K562 (cell line): Measurements from ENCODE around the gene DDC. TPM values are rescaled to one million over a fixed set of nuclear protein-coding genes. Genes with fewer than 3 reads are reported as not detected.

Source experiments
- ARID1B ChIP-seq: fragments of 450-650 bp; IDR thresholded peaks from 2 replicates; pipeline ENCODE4 v1.6.1; 2016; ENCODE audit warnings: antibody characterized with exemption, mild to moderate bottlenecking, inconsistent platforms
- BCOR ChIP-seq: fragments of 450-650 bp; IDR thresholded peaks from 2 replicates; pipeline ENCODE4 v1.6.1; 2016
- CREM ChIP-seq: IDR thresholded peaks from 2 replicates; pipeline ENCODE4 v1.6.1; 2014; ENCODE audit warnings: antibody characterized with exemption, low read depth
- ETV1 ChIP-seq: fragments of 450-650 bp; conservative IDR thresholded peaks from 2 replicates; pipeline ENCODE4 v1.6.1; 2016; ENCODE audit warnings: missing genetic modification characterization, control low read depth, low read depth, missing compliant biosample characterization
- GABPA ChIP-seq: fragments of 200-800 bp; sonication (Bioruptor generic); conservative IDR thresholded peaks from 2 replicates; pipeline ENCODE4 v1.6.1; 2016; ENCODE audit warnings: low read depth, missing genetic modification characterization, missing compliant biosample characterization
- HMG20A ChIP-seq: fragments of 450-650 bp; formaldehyde crosslinking; conservative IDR thresholded peaks from 2 replicates; pipeline ENCODE4 v1.4.0; 2020; ENCODE audit warnings: mild to moderate bottlenecking, mixed read lengths
- MBD2 ChIP-seq: sonication (generic); IDR thresholded peaks from 2 replicates; pipeline ENCODE4 v1.6.1; 2016; ENCODE audit warnings: low read depth, borderline replicate concordance
- MYC ChIP-seq, 2 experiments: fragments of 250-450 bp in 1 of 2; sonication (Bioruptor Pico) in 1 of 2; IDR thresholded peaks; 2 replicates each; pipeline versions ENCODE4 v1.5.1 to v1.6.1; 2012 to 2021; ENCODE audit warnings: low read depth in 2 of 2, borderline replicate concordance in 1 of 2, improper control_type of control experiment in 1 of 2, low read length in 1 of 2, mild to moderate bottlenecking in 1 of 2, moderate library complexity in 1 of 2
- NR2C1 ChIP-seq, 2 experiments: fragments of 450-650 bp; IDR thresholded peaks; 2 replicates each; pipeline ENCODE4 v1.6.1; 2017; ENCODE audit warnings: mild to moderate bottlenecking in 2 of 2, antibody characterized with exemption in 1 of 2, inconsistent platforms in 1 of 2, missing compliant biosample characterization in 1 of 2, missing genetic modification characterization in 1 of 2
- PHB2 ChIP-seq: fragments of 450-650 bp; IDR thresholded peaks from 2 replicates; pipeline ENCODE4 v1.6.1; 2017; ENCODE audit warnings: low read depth
- SMAD3 ChIP-seq: fragments of 450-650 bp; formaldehyde crosslinking; conservative IDR thresholded peaks from 2 replicates; pipeline ENCODE4 v1.4.0; 2020; ENCODE audit warnings: mild to moderate bottlenecking
- STAT5A ChIP-seq: IDR thresholded peaks from 2 replicates; pipeline ENCODE4 v1.6.1; 2012; ENCODE audit warnings: low read length, inconsistent platforms, borderline replicate concordance
- ZNF197 ChIP-seq: fragments of 200-800 bp; sonication (Bioruptor generic); IDR thresholded peaks from 2 replicates; pipeline ENCODE4 v1.6.1; 2016; ENCODE audit warnings: low read depth, missing genetic modification characterization, missing compliant biosample characterization
- polyA plus RNA-seq, 8 experiments: library from polyadenylated mRNA; depleted of rRNA in 4 of 8; stranded (reverse) in 5 of 8; unstranded in 3 of 8; fragments of >200 nt; fragmentation: Nextera tagmentation in 2 of 8; fragmentation: Illumina TruSeq in 1 of 8; extraction: Ambion mirVana in 2 of 8; extraction: Trizol in 1 of 8; gene quantifications; 2 replicates each; pipeline versions ENCODE4 v1.2.1 to v1.2.3, GENCODE V29; 2011 to 2014; ENCODE audit warnings: inconsistent platforms in 1 of 8, missing spikeins in 1 of 8
- total RNA-seq, 7 experiments: library from RNA; depleted of rRNA in 6 of 7; stranded (reverse); fragments of >200 nt in 6 of 7; fragmentation: Illumina TruSeq in 2 of 7; extraction: Trizol in 2 of 7; gene quantifications; 2 replicates each; pipeline versions ENCODE4 v1.2.1 to v1.2.3, GENCODE V29; 2011 to 2021; ENCODE audit warnings: low replicate concordance in 1 of 7
- TF ChIP-seq, protein P1 (sequence below): fragments of 450-650 bp; IDR thresholded peaks from 2 replicates; pipeline ENCODE4 v1.6.1; 2016; ENCODE audit warnings: mild to moderate bottlenecking
- TF ChIP-seq, protein P2 (sequence below), 2 experiments: IDR thresholded peaks; 2 replicates each; pipeline ENCODE4 v1.6.1; 2012; ENCODE audit warnings: improper control_type of control experiment in 2 of 2, low read depth in 2 of 2, low read length in 2 of 2, borderline replicate concordance in 1 of 2
- TF ChIP-seq, protein P3 (sequence below): sonication (generic); formaldehyde crosslinking; IDR thresholded peaks from 2 replicates; pipeline ENCODE4 v1.9.0; 2022; ENCODE audit warnings: mild to moderate bottlenecking, missing genetic modification reagents
- TF ChIP-seq, protein P4 (sequence below): fragments of 250-450 bp; sonication (Bioruptor Pico); IDR thresholded peaks from 2 replicates; pipeline ENCODE4 v1.8.0; 2022; ENCODE audit warnings: moderate library complexity, mild to moderate bottlenecking, inconsistent platforms

Gene DDC
- total and polyA plus RNA-seq, 9 of the 15 experiments (the other 6 are each of a cell fraction or from before 2014, with no cell fraction given), result not detected

DNA sequence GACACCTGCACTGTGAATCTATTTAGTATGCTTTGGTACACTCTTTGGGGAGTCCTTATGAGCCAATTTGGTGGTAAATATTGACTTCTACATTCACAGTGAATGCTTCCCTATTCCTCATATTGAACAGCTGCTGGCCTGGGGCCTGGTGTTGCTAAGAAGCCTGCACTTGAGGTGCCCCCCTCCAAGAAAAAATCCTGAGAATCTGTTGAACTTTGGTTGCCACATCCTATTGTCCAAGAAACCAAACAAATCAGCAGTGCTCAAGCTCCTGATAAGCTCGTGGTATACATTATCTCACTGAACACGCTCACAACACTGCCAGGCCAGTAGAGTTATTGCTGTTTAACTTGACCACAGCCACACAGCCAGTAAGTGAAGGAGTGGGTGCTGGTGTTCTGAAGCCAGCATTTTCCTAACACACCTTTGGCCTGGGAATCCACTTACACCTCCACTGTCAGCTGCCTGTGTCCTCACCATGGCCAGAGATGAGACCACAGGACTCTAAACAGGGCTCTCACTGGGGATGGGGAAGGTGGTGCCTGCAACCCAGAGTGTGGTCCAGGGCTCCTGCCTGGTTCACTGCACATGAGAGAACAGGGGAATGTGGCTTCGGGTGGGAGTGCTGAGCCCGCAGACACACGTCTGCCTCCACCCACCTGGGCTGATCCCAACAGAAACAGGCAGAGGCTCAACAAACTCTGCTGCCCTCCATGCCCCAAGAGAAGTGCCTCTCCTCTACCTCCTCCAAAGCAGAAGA is 6.7 kb downstream of the DDC start (continued):
- TF ChIP-seq ZNF197 (peak; percentile 58; the same call in 1 of the 2 replicates), HMG20A (peak; percentile 83), ETV1 (peak; percentile 28; the same call in 1 of the 2 replicates), SMAD3 (CRISPR knock-in tag) (0 out of 2 replicates have a peak, but pooled peaks have one; percentile 44), BCOR (peak; percentile 57; the same call in 1 of the 2 replicates), CREM (peak; percentile 56; the same call in 1 of the 2 replicates), NR2C1 (IDR thresholded peaks at IDR 0.05) (no peak), NR2C1 (tag; IDR thresholded peaks at IDR 0.05) (0 out of 2 replicates have a peak, but pooled peaks have one; percentile 29), ARID1B (peak; percentile 96), STAT5A (peak; percentile 88), MBD2 (peak; percentile 54; the same call in 1 of the 2 replicates), GABPA (0 out of 2 replicates have a peak, but pooled peaks have one; percentile 31), PHB2 (0 out of 2 replicates have a peak, but pooled peaks have one; percentile 19), MYC (IDR thresholded peaks at IDR 0.05; ENCODE audit: low read depth, low read length) (peak; percentile 43; the same call in 1 of the 2 replicates), MYC (CRISPR knock-in tag; IDR thresholded peaks at IDR 0.05; ENCODE audit: borderline replicate concordance, low read depth) (no peak)
- TF ChIP-seq, protein P1, sequence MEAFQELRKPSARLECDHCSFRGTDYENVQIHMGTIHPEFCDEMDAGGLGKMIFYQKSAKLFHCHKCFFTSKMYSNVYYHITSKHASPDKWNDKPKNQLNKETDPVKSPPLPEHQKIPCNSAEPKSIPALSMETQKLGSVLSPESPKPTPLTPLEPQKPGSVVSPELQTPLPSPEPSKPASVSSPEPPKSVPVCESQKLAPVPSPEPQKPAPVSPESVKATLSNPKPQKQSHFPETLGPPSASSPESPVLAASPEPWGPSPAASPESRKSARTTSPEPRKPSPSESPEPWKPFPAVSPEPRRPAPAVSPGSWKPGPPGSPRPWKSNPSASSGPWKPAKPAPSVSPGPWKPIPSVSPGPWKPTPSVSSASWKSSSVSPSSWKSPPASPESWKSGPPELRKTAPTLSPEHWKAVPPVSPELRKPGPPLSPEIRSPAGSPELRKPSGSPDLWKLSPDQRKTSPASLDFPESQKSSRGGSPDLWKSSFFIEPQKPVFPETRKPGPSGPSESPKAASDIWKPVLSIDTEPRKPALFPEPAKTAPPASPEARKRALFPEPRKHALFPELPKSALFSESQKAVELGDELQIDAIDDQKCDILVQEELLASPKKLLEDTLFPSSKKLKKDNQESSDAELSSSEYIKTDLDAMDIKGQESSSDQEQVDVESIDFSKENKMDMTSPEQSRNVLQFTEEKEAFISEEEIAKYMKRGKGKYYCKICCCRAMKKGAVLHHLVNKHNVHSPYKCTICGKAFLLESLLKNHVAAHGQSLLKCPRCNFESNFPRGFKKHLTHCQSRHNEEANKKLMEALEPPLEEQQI, result 0 out of 2 replicates have a peak, but pooled peaks have one; percentile 67
- TF ChIP-seq, protein P2, sequence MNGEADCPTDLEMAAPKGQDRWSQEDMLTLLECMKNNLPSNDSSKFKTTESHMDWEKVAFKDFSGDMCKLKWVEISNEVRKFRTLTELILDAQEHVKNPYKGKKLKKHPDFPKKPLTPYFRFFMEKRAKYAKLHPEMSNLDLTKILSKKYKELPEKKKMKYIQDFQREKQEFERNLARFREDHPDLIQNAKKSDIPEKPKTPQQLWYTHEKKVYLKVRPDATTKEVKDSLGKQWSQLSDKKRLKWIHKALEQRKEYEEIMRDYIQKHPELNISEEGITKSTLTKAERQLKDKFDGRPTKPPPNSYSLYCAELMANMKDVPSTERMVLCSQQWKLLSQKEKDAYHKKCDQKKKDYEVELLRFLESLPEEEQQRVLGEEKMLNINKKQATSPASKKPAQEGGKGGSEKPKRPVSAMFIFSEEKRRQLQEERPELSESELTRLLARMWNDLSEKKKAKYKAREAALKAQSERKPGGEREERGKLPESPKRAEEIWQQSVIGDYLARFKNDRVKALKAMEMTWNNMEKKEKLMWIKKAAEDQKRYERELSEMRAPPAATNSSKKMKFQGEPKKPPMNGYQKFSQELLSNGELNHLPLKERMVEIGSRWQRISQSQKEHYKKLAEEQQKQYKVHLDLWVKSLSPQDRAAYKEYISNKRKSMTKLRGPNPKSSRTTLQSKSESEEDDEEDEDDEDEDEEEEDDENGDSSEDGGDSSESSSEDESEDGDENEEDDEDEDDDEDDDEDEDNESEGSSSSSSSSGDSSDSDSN (IDR thresholded peaks at IDR 0.05; ENCODE audit: borderline replicate concordance in 1 of 2, low read depth in 2 of 2, low read length in 2 of 2), result no peak
- TF ChIP-seq, protein P3, sequence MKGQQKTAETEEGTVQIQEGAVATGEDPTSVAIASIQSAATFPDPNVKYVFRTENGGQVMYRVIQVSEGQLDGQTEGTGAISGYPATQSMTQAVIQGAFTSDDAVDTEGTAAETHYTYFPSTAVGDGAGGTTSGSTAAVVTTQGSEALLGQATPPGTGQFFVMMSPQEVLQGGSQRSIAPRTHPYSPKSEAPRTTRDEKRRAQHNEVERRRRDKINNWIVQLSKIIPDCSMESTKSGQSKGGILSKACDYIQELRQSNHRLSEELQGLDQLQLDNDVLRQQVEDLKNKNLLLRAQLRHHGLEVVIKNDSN (CRISPR knock-in tag), result no peak
- TF ChIP-seq, protein P4, sequence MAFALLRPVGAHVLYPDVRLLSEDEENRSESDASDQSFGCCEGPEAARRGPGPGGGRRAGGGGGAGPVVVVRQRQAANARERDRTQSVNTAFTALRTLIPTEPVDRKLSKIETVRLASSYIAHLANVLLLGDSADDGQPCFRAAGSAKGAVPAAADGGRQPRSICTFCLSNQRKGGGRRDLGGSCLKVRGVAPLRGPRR (CRISPR knock-in tag), result no peak
